HEK293 (cell line): ENCODE measurements around the gene ZNF385D.

Experiments
- CTCF ChIA-PET: fragments of 350-600 bp; formaldehyde crosslinking; extraction: SDS; loops from one replicate; lab custom pipeline; 2021; ENCODE audit warnings: antibody characterized with exemption; lab: Yijun Ruan, JAX
- POLR2A ChIA-PET: fragments of 300-600 bp; formaldehyde crosslinking; extraction: SDS; loops from one replicate; lab custom pipeline; 2020; ENCODE audit warnings: antibody characterized with exemption, inconsistent platforms; lab: Yijun Ruan, JAX
- H3K27ac ChIP-seq: fragments of 200-500 bp; sonication (Bioruptor generic); 2 replicates; pipeline ENCODE4 v1.5.1; 2014; ENCODE audit warnings: low read depth, low read length, control low read depth, inconsistent platforms; ENCODE audit errors: extremely low read depth
- H3K36me3 ChIP-seq, 2 experiments: fragments of 200-500 bp in 1 of 2; sonication (Bioruptor generic) in 1 of 2; 1 replicate in 1 of 2; 2 replicates in 1 of 2; pipeline ENCODE4 v1.5.1; 2014 to 2017; ENCODE audit warnings: inconsistent platforms in 2 of 2, low read length in 2 of 2; ENCODE audit not compliant: control insufficient read depth in 2 of 2, insufficient read depth in 1 of 2
- H3K4me1 ChIP-seq: fragments of 200-500 bp; sonication (Bioruptor generic); 2 replicates; pipeline ENCODE4 v1.5.1; 2014; ENCODE audit warnings: mild to moderate bottlenecking, low read length, inconsistent platforms; ENCODE audit not compliant: control insufficient read depth, insufficient read depth
- H3K4me3 ChIP-seq: 2 replicates; pipeline ENCODE4 v1.5.1; 2011; ENCODE audit warnings: low read depth, mild to moderate bottlenecking, control low read depth, low read length, moderate library complexity
- H3K9me3 ChIP-seq: fragments of 200-500 bp; sonication (Bioruptor generic); 2 replicates; pipeline ENCODE4 v1.5.1; 2014; ENCODE audit warnings: low read depth, low read length, inconsistent platforms; ENCODE audit not compliant: control insufficient read depth, insufficient read depth
- AEBP2 ChIP-seq: fragments of 450-650 bp; formaldehyde crosslinking; IDR thresholded peaks from 2 replicates; pipeline ENCODE4 v1.5.1; 2016; ENCODE audit warnings: missing biosample characterization, missing genetic modification characterization, borderline replicate concordance
- HOXA7 ChIP-seq: sonication (generic); formaldehyde crosslinking; IDR thresholded peaks from 2 replicates; pipeline ENCODE4 v1.8.1; 2022; ENCODE audit warnings: missing genetic modification reagents, borderline replicate concordance
- HOXD13 ChIP-seq: sonication (generic); formaldehyde crosslinking; IDR thresholded peaks from 2 replicates; pipeline ENCODE4 v1.8.0; 2022; ENCODE audit warnings: missing genetic modification reagents, borderline replicate concordance
- OVOL3 ChIP-seq: fragments of 450-650 bp; formaldehyde crosslinking; IDR thresholded peaks from 2 replicates; pipeline ENCODE4 v1.5.1; 2016; ENCODE audit warnings: missing biosample characterization, missing genetic modification characterization
- PRDM1 ChIP-seq: fragments of 450-650 bp; formaldehyde crosslinking; IDR thresholded peaks from 2 replicates; pipeline ENCODE4; 2016; ENCODE audit warnings: missing biosample characterization, missing genetic modification characterization
- SCRT2 ChIP-seq: fragments of 450-650 bp; formaldehyde crosslinking; IDR thresholded peaks from 2 replicates; pipeline ENCODE4 v1.5.1; 2016; ENCODE audit warnings: missing biosample characterization, missing genetic modification characterization
- TRIM28 ChIP-seq: IDR thresholded peaks from 2 replicates; pipeline ENCODE4 v1.6.1; 2011; ENCODE audit warnings: low read length, control low read depth, borderline replicate concordance
- ZBTB44 ChIP-seq: fragments of 450-650 bp; IDR thresholded peaks from 2 replicates; pipeline ENCODE4 v1.5.1; 2018; ENCODE audit warnings: missing biosample characterization, mild to moderate bottlenecking, missing genetic modification characterization
- ZFP41 ChIP-seq: fragments of 450-650 bp; formaldehyde crosslinking; IDR thresholded peaks from 2 replicates; pipeline ENCODE4 v1.5.1; 2016; ENCODE audit warnings: missing biosample characterization, missing genetic modification characterization, borderline replicate concordance
- ZNF121 ChIP-seq: fragments of 450-650 bp; formaldehyde crosslinking; IDR thresholded peaks from 2 replicates; pipeline ENCODE4 v1.5.1; 2016; ENCODE audit warnings: missing biosample characterization, missing genetic modification characterization
- ZNF132 ChIP-seq: fragments of 450-650 bp; formaldehyde crosslinking; IDR thresholded peaks from 2 replicates; pipeline ENCODE4 v1.5.1; 2017; ENCODE audit warnings: missing biosample characterization, missing genetic modification characterization, borderline replicate concordance
- ZNF148 ChIP-seq: fragments of 450-650 bp; formaldehyde crosslinking; IDR thresholded peaks from 2 replicates; pipeline ENCODE4 v1.5.0; 2017; ENCODE audit warnings: missing biosample characterization, missing genetic modification characterization, borderline replicate concordance
- ZNF155 ChIP-seq: fragments of 450-650 bp; formaldehyde crosslinking; IDR thresholded peaks from 2 replicates; pipeline ENCODE4 v1.5.1; 2016; ENCODE audit warnings: missing biosample characterization, missing genetic modification characterization
- ZNF175 ChIP-seq: fragments of 450-650 bp; formaldehyde crosslinking; IDR thresholded peaks from 2 replicates; pipeline ENCODE4 v1.5.1; 2016; ENCODE audit warnings: missing biosample characterization, missing genetic modification characterization
- ZNF18 ChIP-seq: fragments of 450-650 bp; formaldehyde crosslinking; IDR thresholded peaks from 2 replicates; pipeline ENCODE4 v1.5.1; 2016; ENCODE audit warnings: missing biosample characterization, missing genetic modification characterization
- ZNF292 ChIP-seq: fragments of 450-650 bp; formaldehyde crosslinking; IDR thresholded peaks from 2 replicates; pipeline ENCODE4 v1.5.1; 2016; ENCODE audit warnings: low read depth, missing biosample characterization, missing genetic modification characterization, borderline replicate concordance
- ZNF404 ChIP-seq: fragments of 450-650 bp; formaldehyde crosslinking; IDR thresholded peaks from 2 replicates; pipeline ENCODE4 v1.5.1; 2017; ENCODE audit warnings: missing biosample characterization, missing genetic modification characterization
- ZNF449 ChIP-seq: fragments of 450-650 bp; formaldehyde crosslinking; IDR thresholded peaks from 2 replicates; pipeline ENCODE4 v1.5.1; 2017; ENCODE audit warnings: missing biosample characterization, mild to moderate bottlenecking, missing genetic modification characterization, moderate library complexity
- ZNF501 ChIP-seq: fragments of 450-650 bp; formaldehyde crosslinking; IDR thresholded peaks from 2 replicates; pipeline ENCODE4 v1.5.1; 2016; ENCODE audit warnings: missing biosample characterization, missing genetic modification characterization
- ZNF514 ChIP-seq: fragments of 450-650 bp; formaldehyde crosslinking; IDR thresholded peaks from 2 replicates; pipeline ENCODE4 v1.5.1; 2016; ENCODE audit warnings: missing biosample characterization, missing genetic modification characterization
- ZNF521 ChIP-seq: fragments of 450-650 bp; formaldehyde crosslinking; IDR thresholded peaks from 2 replicates; pipeline ENCODE4 v1.5.1; 2017; ENCODE audit warnings: missing biosample characterization, mild to moderate bottlenecking, missing genetic modification characterization
- ZNF558 ChIP-seq: fragments of 450-650 bp; formaldehyde crosslinking; IDR thresholded peaks from 2 replicates; pipeline ENCODE4 v1.5.1; 2016; ENCODE audit warnings: missing biosample characterization, missing genetic modification characterization
- ZNF660 ChIP-seq: fragments of 450-650 bp; IDR thresholded peaks from 2 replicates; pipeline ENCODE4 v1.5.1; 2018; ENCODE audit warnings: missing biosample characterization, mild to moderate bottlenecking, missing genetic modification characterization
- ZSCAN16 ChIP-seq: fragments of 450-650 bp; formaldehyde crosslinking; IDR thresholded peaks from 2 replicates; pipeline ENCODE4 v1.5.1; 2016; ENCODE audit warnings: missing biosample characterization, missing genetic modification characterization
- ZSCAN4 ChIP-seq: fragments of 450-650 bp; formaldehyde crosslinking; IDR thresholded peaks from 2 replicates; pipeline ENCODE4 v1.5.1; 2017; ENCODE audit warnings: missing biosample characterization, missing genetic modification characterization

The ZNF385D gene

GRCh38 chr3:21638488-21638887, 112.5 kb downstream of the ZNF385D start:
- Histone ChIP-seq H3K9me3 (no peaks in the 10 kb centered on the region), H3K4me1 (no peaks in the 10 kb centered on the region), H3K4me3 (no peak overlapping the region), H3K27ac (no peak overlapping the region), H3K36me3 (no peaks in the 10 kb centered on the region)
- POLR2A ChIA-PET = no interaction called here
- CTCF ChIA-PET = no interaction called here
- TF ChIP-seq ZSCAN16 (tag by site-specific recombination) (no peak), ZNF660 (tag by site-specific recombination) (no peak), SCRT2 (no peak), ZNF132 (tag by site-specific recombination) (no peak), ZBTB44 (tag by site-specific recombination) (no peak), OVOL3 (tag by site-specific recombination) (no peak), HOXA7 (CRISPR knock-in tag) (no peak), ZNF558 (tag by site-specific recombination) (no peak), ZNF404 (tag by site-specific recombination) (no peak), ZNF521 (tag by site-specific recombination) (no peak), ZFP41 (no peak), ZNF514 (tag by site-specific recombination) (no peak), HOXD13 (CRISPR knock-in tag) (no peak), ZNF449 (no peak), ZNF501 (tag by site-specific recombination) (no peak), ZNF292 (tag by site-specific recombination) (no peak), AEBP2 (tag by site-specific recombination) (no peak), TRIM28 (no peak), ZNF121 (tag by site-specific recombination) (no peak)

- CTCF ChIA-PET = no interaction called here
Measured at GRCh38 chr3:21634112-21634511, 116.9 kb downstream of the ZNF385D start.

More at GRCh38 chr3:21634112-21634511, 116.9 kb downstream of the ZNF385D start:
- H3K9me3 ChIP-seq = no peaks in the 10 kb centered on the region
- TF ChIP-seq ZNF175 (tag by site-specific recombination) (no peak), ZNF155 (tag by site-specific recombination) (no peak), ZNF148 (no peak), HOXA7 (CRISPR knock-in tag) (no peak), PRDM1 (tag by site-specific recombination) (peak; percentile 78; the same call in 1 of the 2 replicates), OVOL3 (tag by site-specific recombination) (no peak), ZNF18 (tag by site-specific recombination) (no peak), ZSCAN4 (tag by site-specific recombination) (no peak)
- H3K4me1 ChIP-seq = no peaks in the 10 kb centered on the region
- H3K36me3 ChIP-seq = no peaks in the 10 kb centered on the region
- no peak overlapping the region for H3K4me3 ChIP-seq
- H3K27ac ChIP-seq = no peak overlapping the region
- POLR2A ChIA-PET = no interaction called here
